ENCODE measurements around the gene TRHDE. TPM values are rescaled to one million over a fixed set of nuclear protein-coding genes. Genes with fewer than 3 reads are reported as not detected.
"Not testable (repeated sequence)": the region's sequence is repeated elsewhere in the genome, so short reads cannot be mapped to it uniquely, and the experiment has no call there.

The TRHDE gene
- total RNA-seq, 1 donor from 2014 or later, result 0.64 TPM

DNA sequence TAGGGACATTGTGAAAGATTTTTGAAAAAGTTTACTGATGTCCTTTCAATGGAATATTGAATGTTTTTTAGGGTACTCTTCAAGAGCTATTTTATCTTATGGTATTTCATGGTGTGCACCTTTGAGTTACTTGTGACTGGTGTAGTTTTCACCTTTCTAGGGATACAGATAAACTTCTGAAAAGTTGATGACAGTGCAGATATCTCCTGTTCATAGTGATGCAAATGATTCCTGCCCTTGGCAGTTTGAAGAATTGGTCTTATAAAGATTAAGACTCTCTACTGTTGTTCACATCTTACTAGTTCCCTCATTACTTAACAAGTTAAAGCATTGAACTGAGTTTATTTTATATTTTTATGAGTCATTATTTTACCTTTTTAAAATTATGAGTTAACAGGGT is 408.9 kb downstream of the TRHDE start:
- Mint-ChIP-seq H3K27ac (ENCODE audit: unreplicated experiment) (no peak overlapping the region), H3K9me3 (ENCODE audit: unreplicated experiment) (no peaks in the 10 kb centered on the region)

DNA sequence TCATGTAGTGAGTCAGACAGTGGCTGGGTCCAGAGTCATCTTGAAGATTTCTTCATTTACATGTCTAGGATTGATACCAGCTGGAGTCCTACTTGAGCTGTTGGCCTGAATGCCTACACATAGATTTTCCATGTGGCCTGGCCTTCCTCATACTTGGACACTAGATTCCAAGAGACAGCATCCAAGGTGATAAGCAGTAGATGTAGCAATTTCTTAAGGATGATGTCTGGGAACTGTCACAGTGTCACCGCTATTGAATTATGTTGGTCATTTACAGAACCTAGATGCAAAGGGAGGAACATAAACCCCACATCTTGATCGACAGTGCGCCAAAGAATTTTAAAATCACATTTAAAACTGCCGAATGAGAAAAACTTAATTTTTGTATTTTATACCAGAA is 412.3 kb downstream of the TRHDE start:
- no peak overlapping the region for H3K27ac Mint-ChIP-seq (ENCODE audit: unreplicated experiment)
- DNase-seq (ENCODE audit: extremely low spot score, unreplicated experiment), result no peak
- no peaks in the 10 kb centered on the region for H3K36me3 Mint-ChIP-seq (ENCODE audit: unreplicated experiment)
- TF ChIP-seq, protein P1, sequence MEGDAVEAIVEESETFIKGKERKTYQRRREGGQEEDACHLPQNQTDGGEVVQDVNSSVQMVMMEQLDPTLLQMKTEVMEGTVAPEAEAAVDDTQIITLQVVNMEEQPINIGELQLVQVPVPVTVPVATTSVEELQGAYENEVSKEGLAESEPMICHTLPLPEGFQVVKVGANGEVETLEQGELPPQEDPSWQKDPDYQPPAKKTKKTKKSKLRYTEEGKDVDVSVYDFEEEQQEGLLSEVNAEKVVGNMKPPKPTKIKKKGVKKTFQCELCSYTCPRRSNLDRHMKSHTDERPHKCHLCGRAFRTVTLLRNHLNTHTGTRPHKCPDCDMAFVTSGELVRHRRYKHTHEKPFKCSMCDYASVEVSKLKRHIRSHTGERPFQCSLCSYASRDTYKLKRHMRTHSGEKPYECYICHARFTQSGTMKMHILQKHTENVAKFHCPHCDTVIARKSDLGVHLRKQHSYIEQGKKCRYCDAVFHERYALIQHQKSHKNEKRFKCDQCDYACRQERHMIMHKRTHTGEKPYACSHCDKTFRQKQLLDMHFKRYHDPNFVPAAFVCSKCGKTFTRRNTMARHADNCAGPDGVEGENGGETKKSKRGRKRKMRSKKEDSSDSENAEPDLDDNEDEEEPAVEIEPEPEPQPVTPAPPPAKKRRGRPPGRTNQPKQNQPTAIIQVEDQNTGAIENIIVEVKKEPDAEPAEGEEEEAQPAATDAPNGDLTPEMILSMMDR (IDR thresholded peaks at IDR 0.05), result no peak
- no peaks in the 10 kb centered on the region for H3K9me3 Mint-ChIP-seq (ENCODE audit: unreplicated experiment)
- H3K4me3 Mint-ChIP-seq (ENCODE audit: unreplicated experiment), result no peak overlapping the region
- no peaks in the 10 kb centered on the region for H3K27me3 Mint-ChIP-seq (ENCODE audit: unreplicated experiment)
- no peaks in the 10 kb centered on the region for H3K4me1 Mint-ChIP-seq (ENCODE audit: unreplicated experiment)

More for the DNA sequence above, 408.9 kb downstream of the TRHDE start:
- Mint-ChIP-seq H3K4me1 (ENCODE audit: unreplicated experiment) (no peaks in the 10 kb centered on the region), H3K4me3 (ENCODE audit: unreplicated experiment) (no peak overlapping the region), H3K36me3 (ENCODE audit: unreplicated experiment) (no peaks in the 10 kb centered on the region), H3K27me3 (ENCODE audit: unreplicated experiment) (no peaks in the 10 kb centered on the region)
- TF ChIP-seq, protein P1 (IDR thresholded peaks at IDR 0.05), result no peak
- DNase-seq (ENCODE audit: extremely low spot score, unreplicated experiment), result no peak

DNA sequence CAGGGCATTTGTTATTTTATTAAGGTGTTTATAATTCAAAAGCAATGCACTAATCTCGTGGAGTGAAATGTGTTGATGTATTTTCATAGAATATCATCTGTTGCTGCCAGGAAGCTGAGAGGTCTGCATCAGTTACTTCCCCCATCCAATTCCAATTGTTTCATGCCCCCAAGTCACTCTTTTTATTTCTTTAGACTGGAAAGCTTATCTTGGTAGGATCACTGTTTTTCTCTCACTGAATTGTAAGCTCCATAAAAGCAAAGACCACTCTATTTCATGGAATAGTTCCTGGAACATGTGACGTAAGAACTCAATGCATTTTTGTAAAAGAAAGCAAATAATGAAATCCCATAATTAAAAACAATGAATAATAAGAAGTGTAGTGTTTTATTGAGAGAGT is 420.2 kb downstream of the TRHDE start:
- TF ChIP-seq, protein P1 (IDR thresholded peaks at IDR 0.05), result no peak
- no peak for DNase-seq (ENCODE audit: extremely low spot score, unreplicated experiment)
- Mint-ChIP-seq H3K36me3 (ENCODE audit: unreplicated experiment) (no peaks in the 10 kb centered on the region), H3K27me3 (ENCODE audit: unreplicated experiment) (no peaks in the 10 kb centered on the region), H3K27ac (ENCODE audit: unreplicated experiment) (no peak overlapping the region), H3K4me3 (ENCODE audit: unreplicated experiment) (no peak overlapping the region), H3K9me3 (ENCODE audit: unreplicated experiment) (no peaks in the 10 kb centered on the region), H3K4me1 (ENCODE audit: unreplicated experiment) (no peaks in the 10 kb centered on the region)

DNA sequence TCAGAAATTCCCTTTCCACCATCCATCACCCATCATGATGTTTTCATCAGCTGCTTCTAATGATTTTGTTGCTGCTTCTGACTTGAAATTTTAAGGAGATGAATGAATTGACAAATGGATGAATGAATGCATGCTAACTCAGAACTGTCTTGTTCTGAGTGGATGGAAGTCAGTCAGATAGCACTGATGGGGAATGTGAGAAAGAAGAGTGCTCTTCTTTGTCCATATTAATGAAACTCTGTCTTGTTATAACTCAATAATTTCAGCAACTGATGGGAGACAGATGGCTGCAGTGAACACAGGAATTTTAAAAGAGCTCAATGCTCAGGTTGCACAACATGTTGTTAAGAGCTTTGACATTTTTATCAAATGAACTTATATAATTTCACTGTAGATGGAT is 422.0 kb downstream of the TRHDE start:
- Mint-ChIP-seq H3K9me3 (ENCODE audit: unreplicated experiment) (peaks cover 7% of the 10 kb centered on the region), H3K27ac (ENCODE audit: unreplicated experiment) (no peak overlapping the region), H3K36me3 (ENCODE audit: unreplicated experiment) (no peaks in the 10 kb centered on the region), H3K4me3 (ENCODE audit: unreplicated experiment) (no peak overlapping the region), H3K4me1 (ENCODE audit: unreplicated experiment) (no peaks in the 10 kb centered on the region), H3K27me3 (ENCODE audit: unreplicated experiment) (no peaks in the 10 kb centered on the region)
- no peak for DNase-seq (ENCODE audit: extremely low spot score, unreplicated experiment)
- TF ChIP-seq, protein P1 (IDR thresholded peaks at IDR 0.05), result no peak

DNA sequence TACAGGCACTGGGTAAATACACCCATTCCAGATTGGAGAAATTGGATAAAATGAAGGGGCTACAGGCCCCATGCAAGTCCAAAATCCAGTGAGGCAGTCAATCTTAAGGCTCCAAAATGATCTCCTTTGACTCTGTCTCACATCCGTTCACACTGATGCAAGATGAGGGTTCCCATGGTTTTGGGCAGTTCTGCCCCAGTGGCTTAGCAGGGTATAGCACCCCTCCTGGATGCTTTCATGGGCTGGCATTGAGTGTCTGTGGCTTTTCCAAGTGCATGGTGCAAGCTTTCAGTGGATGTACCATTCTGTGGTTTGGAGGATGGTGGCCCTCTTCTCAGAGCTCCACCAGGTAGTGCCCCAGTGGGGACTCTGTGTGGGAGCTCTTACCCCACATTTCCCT is 427.2 kb downstream of the TRHDE start:
- DNase-seq (ENCODE audit: extremely low spot score, unreplicated experiment), result no peak
- Mint-ChIP-seq H3K27me3 (ENCODE audit: unreplicated experiment) (no peaks in the 10 kb centered on the region), H3K27ac (ENCODE audit: unreplicated experiment) (no peak overlapping the region), H3K4me3 (ENCODE audit: unreplicated experiment) (no peak overlapping the region), H3K4me1 (ENCODE audit: unreplicated experiment) (no peaks in the 10 kb centered on the region), H3K9me3 (ENCODE audit: unreplicated experiment) (peaks cover 23% of the 10 kb centered on the region), H3K36me3 (ENCODE audit: unreplicated experiment) (no peaks in the 10 kb centered on the region)
- TF ChIP-seq, protein P1 (IDR thresholded peaks at IDR 0.05), result no peak

DNA sequence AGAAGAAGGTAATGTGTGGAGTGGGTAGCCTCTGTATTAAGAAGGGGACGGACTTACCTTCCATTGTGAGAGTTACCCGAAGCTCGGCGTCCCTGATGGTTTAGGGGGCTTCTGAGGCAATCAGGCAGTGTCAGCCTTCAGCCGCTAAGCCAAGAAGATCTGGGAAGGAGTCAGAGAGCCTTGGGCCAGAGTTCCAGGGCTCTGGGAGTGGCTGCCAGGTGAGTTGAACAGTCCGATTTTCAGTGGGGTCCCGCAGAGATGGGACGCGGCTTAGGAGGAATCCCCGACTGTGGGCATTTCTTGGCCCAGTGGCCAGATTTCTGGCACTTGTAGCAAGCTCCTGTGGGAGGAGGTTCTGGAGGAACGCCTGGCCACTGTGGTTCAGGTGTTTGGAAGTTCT is 439.9 kb downstream of the TRHDE start:
- H3K27ac Mint-ChIP-seq (ENCODE audit: unreplicated experiment); H3K36me3 Mint-ChIP-seq (ENCODE audit: unreplicated experiment); H3K4me3 Mint-ChIP-seq (ENCODE audit: unreplicated experiment); H3K27me3 Mint-ChIP-seq (ENCODE audit: unreplicated experiment); DNase-seq (ENCODE audit: extremely low spot score, unreplicated experiment); H3K4me1 Mint-ChIP-seq (ENCODE audit: unreplicated experiment): not testable (repeated sequence)
- peaks cover 11% of the 10 kb centered on the region for H3K9me3 Mint-ChIP-seq (ENCODE audit: unreplicated experiment)
